Measurements from ENCODE around the gene INSRR.

DNA sequence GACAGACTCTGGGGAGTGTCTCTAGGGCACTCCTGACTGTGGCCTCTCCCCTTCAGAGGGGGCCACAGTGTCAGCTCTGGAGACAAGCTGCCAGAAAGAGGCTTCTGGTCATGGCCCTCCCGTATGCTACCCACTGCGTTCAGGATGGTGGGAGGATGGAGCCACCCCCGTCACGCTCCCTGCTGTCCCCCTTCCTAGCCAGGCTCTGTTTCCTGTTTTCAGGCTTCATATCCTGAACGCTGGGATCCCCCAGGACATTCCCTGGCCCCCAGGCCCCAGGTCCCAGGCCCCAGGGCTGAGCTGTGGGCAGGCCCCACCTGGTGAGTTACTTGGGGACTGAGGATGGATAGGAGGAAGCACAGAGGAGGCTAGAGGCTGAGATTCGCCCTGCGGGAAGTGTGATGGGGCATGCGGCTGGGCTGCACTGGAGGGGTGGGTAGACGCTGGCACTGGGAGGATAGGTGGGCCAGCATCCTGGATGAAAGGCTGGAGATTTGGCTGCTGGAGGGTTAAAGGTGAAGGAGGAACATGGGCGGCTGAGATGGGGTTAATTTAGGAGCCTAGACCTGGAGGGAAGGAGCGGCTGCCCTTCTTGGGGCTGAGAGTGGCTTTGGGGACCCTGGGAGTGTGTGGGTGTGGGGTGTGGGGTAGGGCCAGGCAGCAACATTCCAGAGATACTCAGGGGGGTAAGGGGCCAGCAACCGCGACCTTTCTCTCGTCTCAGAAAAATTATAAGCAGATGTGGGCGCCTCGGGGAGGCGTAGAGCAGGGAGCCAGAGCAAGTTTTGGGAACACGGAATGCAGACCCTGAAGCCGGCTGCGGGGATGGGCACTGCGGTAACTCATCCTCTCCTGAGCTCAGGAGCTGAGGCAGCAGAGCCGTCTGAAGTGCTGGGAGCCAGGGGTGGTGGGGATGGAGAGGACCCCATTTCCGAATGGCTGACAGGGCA is 43.3 kb upstream of the INSRR start:
- TF ChIP-seq, protein P1, sequence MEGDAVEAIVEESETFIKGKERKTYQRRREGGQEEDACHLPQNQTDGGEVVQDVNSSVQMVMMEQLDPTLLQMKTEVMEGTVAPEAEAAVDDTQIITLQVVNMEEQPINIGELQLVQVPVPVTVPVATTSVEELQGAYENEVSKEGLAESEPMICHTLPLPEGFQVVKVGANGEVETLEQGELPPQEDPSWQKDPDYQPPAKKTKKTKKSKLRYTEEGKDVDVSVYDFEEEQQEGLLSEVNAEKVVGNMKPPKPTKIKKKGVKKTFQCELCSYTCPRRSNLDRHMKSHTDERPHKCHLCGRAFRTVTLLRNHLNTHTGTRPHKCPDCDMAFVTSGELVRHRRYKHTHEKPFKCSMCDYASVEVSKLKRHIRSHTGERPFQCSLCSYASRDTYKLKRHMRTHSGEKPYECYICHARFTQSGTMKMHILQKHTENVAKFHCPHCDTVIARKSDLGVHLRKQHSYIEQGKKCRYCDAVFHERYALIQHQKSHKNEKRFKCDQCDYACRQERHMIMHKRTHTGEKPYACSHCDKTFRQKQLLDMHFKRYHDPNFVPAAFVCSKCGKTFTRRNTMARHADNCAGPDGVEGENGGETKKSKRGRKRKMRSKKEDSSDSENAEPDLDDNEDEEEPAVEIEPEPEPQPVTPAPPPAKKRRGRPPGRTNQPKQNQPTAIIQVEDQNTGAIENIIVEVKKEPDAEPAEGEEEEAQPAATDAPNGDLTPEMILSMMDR (conservative IDR thresholded peaks at IDR 0.05) = no peak
- no peak for TF ChIP-seq EZH2 (IDR thresholded peaks at IDR 0.05; ENCODE audit: low read depth)

All from PC-9 (cell line).